Tibial artery (tissue), 4 donors: ENCODE measurements around the gene DAZAP1.

ENCODE experiments used
- DNase-seq, 2 donors: peaks; one replicate each; pipeline ENCODE4 v3.0.0-alpha.2; 2019
- H3K27ac ChIP-seq, 2 donors: fragments of 200-600 bp; sonication (generic) in 1 of 2; 1 replicate in 1 of 2; 2 replicates in 1 of 2; pipeline ENCODE4 v1.5.1; 2018 to 2019; ENCODE audit warnings: mild to moderate bottlenecking in 1 of 2
- H3K27me3 ChIP-seq, 2 donors: fragments of 200-600 bp; sonication (generic) in 1 of 2; one replicate each; pipeline versions ENCODE4 v1.5.1 to v1.6.0; 2016 to 2019
- H3K36me3 ChIP-seq, 3 donors: fragments of 200-600 bp; sonication (generic) in 2 of 3; one replicate each; pipeline ENCODE4 v1.5.1; 2016 to 2019; ENCODE audit warnings: mild to moderate bottlenecking in 2 of 3
- H3K4me1 ChIP-seq, 4 donors: fragments of 200-600 bp; sonication (generic) in 2 of 4; 1 replicate in 3 of 4; 2 replicates in 1 of 4; pipeline ENCODE4 v1.5.1; 2016 to 2019
- H3K4me3 ChIP-seq, 2 donors: fragments of 200-600 bp; sonication (generic) in 1 of 2; 1 replicate in 1 of 2; 2 replicates in 1 of 2; pipeline ENCODE4 v1.5.1; 2018 to 2019; ENCODE audit warnings: mild to moderate bottlenecking in 2 of 2
- H3K9me3 ChIP-seq, 3 donors: fragments of 200-600 bp; sonication (generic) in 1 of 3; one replicate each; pipeline ENCODE4 v1.5.1; 2016 to 2019
- CTCF ChIP-seq, 2 experiments: fragments of 200-600 bp in 1 of 2; fragments of 450-650 bp in 1 of 2; IDR thresholded peaks; one replicate each; pipeline ENCODE4 v1.5.1; 2017 to 2019; ENCODE audit warnings: antibody characterized with exemption in 2 of 2, mild to moderate bottlenecking in 1 of 2, moderate library complexity in 1 of 2
- intact Hi-C: fragments of 100-400 bp; cut with DNase I; formaldehyde crosslinking; loops from one replicate; pipeline ENCODE4 v1.15.0; 2023; ENCODE audit warnings: low total_unique reads

The DAZAP1 gene

DNA sequence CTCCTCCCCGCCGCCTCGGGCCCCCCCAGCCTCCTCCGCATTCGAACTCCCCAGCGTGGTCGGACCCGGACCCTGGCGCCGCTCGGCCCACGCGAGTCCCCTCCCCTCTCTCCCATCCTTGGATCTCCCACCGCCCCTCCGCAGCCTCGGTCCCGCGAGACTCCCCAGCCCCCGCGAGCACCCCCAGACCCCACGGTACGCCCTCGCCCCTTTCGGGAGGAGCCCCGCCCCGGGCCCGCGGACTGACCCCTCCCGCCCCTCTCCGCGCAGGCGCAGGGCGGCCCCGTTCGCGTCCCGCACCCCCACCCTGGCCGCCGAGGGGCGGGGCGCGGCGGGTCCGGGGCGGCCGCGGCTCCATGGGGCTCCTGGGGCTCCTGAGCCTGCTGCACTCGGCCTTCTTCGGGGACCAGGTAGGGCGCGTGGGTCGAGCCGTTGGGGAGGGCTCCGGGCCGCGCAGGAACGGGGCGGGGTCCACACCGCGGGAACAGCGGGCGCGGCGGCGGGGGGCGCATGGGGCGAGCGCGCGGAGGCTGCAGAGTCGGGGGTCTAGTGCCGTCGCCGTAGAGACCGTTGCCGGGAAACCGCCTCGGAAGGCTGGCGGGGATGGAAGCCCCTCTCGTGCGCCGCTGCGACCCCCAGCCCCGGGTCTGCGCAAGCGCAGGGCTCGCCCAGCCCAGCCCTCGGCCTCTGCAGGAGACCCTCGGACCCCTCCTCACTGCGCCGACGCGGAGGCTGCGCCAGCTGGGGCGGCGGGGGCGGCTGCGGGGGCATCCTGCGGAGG lies 38.7 kb downstream of the DAZAP1 start:
- no peak for DNase-seq
- H3K36me3 ChIP-seq, result peaks cover 18 to 25% (median 19%) of the 10 kb centered on the region in 3 donors
- peak overlapping the region in 1 of 2 donors; percentile 23 for H3K4me3 ChIP-seq

GRCh38 chr19:1446713-1447481 lies 39.5 kb downstream of the DAZAP1 start:
- no peak for TF ChIP-seq CTCF (IDR thresholded peaks at IDR 0.05)
- Histone ChIP-seq H3K4me3 (no peak overlapping the region), H3K36me3 (peaks cover 10 to 18% (median 11%) of the 10 kb centered on the region in 3 donors), H3K4me1 (peaks cover 0 to 36% (median 27%) of the 10 kb centered on the region in 4 donors), H3K27me3 (peaks cover 27 to 68% of the 10 kb centered on the region in 2 donors), H3K9me3 (no peaks in the 10 kb centered on the region), H3K27ac (no peak overlapping the region)
- intact Hi-C loops, result no loop called here
- DNase-seq, result no peak

More for the DNA sequence above, 38.7 kb downstream of the DAZAP1 start:
- peaks cover 0 to 31% (median 26%) of the 10 kb centered on the region in 4 donors for H3K4me1 ChIP-seq
- no peak for TF ChIP-seq CTCF (IDR thresholded peaks at IDR 0.05)
- H3K27me3 ChIP-seq, result peaks cover 27 to 60% of the 10 kb centered on the region in 2 donors
- intact Hi-C loops, result no loop called here
- no peak overlapping the region for H3K27ac ChIP-seq
- no peaks in the 10 kb centered on the region for H3K9me3 ChIP-seq

GRCh38 chr19:1447504-1447903 lies 40.1 kb downstream of the DAZAP1 start:
- intact Hi-C loops, result no loop called here
- no peak for DNase-seq
- Histone ChIP-seq H3K27ac (no peak overlapping the region), H3K4me1 (peaks cover 0 to 42% (median 30%) of the 10 kb centered on the region in 4 donors), H3K36me3 (peaks cover 5 to 12% (median 5%) of the 10 kb centered on the region in 3 donors), H3K27me3 (peaks cover 27 to 74% of the 10 kb centered on the region in 2 donors), H3K9me3 (no peaks in the 10 kb centered on the region), H3K4me3 (no peak overlapping the region)
- no peak for TF ChIP-seq CTCF (IDR thresholded peaks at IDR 0.05)

DNA sequence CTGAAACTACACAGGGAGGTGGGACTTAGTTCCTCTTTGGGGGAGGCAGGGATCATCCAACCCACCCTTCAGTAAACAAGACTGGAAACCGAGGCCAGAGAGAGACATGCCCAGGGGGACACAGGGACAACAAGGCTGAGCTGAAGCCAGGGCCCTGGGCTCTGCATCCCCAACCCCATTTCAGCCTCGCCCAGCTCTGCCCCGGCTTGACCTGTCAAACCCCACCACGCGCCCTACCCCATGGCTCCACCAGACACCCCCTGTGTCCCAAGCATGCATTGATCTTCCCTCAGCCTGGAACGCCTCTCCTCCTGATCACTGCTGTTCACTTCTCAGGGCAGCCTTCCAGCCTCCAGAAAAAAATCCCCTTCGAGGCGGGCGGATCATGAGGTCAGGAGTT lies 40.6 kb downstream of the DAZAP1 start:
- Histone ChIP-seq H3K27me3 (peaks cover 27 to 78% of the 10 kb centered on the region in 2 donors), H3K36me3 (peaks cover under 1 to 7% (median under 1%) of the 10 kb centered on the region in 3 donors), H3K27ac (no peak overlapping the region), H3K9me3 (no peaks in the 10 kb centered on the region), H3K4me1 (peaks cover 0 to 46% (median 32%) of the 10 kb centered on the region in 4 donors), H3K4me3 (no peak overlapping the region)
- intact Hi-C loops, result no loop called here
- no peak for DNase-seq
- no peak for TF ChIP-seq CTCF (IDR thresholded peaks at IDR 0.05)

DNA sequence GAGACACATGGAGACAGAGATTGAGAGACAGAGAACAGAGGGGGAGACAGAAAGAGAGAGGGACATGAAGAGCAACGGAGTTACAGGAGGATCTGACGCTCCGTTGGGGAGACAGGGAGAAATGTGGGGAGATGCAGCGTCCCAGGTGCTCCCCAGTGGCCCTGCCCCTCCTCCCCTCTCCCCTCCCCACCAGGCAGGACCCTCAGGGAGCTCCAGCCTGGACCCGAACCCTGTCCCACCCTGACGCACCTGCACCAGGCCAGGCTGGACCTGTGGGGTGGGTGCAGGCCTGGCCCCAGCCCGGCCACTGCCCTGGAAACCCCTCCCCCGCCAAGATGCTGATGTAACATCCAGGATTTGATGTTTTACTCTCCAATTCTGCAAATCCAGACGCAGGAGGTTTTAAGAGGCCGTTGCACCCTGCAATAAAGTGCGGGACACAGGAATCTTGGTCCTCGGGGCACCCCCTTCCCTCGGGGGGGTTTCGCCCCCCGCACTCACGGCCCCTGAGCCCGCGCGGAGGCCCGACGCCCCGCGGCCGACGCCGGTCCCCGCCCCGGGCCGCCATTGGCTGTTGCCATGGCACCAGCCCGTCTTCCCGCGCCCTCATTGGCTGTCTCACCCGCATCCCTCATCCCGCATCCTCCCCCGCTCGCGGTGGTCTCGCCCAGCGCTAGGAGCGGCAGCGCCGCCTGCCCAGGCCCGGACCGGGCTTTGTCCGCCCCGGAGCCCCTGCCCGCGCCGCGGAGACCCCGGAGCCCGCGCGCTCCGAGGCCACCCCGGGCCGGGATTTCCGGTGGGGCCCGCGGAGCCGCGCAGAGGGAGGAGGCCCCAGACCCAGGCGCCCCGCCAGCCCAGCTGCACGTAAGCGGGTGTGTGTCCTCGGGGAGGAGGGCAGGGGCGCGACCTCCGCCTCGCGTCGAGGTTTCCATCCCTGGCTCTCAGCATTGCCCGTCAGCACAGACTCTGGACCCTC lies 42.4 kb downstream of the DAZAP1 start, which contains the start of gene APC2:
Gene APC2, plus strand, starts transcription at position 655 of the 976 bp plus-strand sequence. CDS start 2,881 bp downstream, outside the sequence.
- intact Hi-C loops, result no loop called here
- no peak within 1 kb of the TSS for H3K4me3 ChIP-seq
- no peaks in the 10 kb centered on the region for H3K36me3 ChIP-seq
- peaks cover 0 to 59% (median 42%) of the 10 kb centered on the region in 4 donors for H3K4me1 ChIP-seq
- TF ChIP-seq CTCF (IDR thresholded peaks at IDR 0.05), result no peak
- no peak for DNase-seq
- no peaks in the 10 kb centered on the region for H3K9me3 ChIP-seq
- peaks cover 30 to 90% of the 10 kb centered on the region in 2 donors for H3K27me3 ChIP-seq
- H3K27ac ChIP-seq, result no peak within 1 kb of the TSS
